Endothelial cell of hepatic sinusoid (primary cell): ENCODE data around the gene RNASEH2B.

Experiments used
- in situ Hi-C: cut with HindIII; loops from 2 replicates; pipeline ENCODE4 v1.10.0; 2017; ENCODE audit warnings: low sequenced_read_pairs

Gene RNASEH2B

DNA sequence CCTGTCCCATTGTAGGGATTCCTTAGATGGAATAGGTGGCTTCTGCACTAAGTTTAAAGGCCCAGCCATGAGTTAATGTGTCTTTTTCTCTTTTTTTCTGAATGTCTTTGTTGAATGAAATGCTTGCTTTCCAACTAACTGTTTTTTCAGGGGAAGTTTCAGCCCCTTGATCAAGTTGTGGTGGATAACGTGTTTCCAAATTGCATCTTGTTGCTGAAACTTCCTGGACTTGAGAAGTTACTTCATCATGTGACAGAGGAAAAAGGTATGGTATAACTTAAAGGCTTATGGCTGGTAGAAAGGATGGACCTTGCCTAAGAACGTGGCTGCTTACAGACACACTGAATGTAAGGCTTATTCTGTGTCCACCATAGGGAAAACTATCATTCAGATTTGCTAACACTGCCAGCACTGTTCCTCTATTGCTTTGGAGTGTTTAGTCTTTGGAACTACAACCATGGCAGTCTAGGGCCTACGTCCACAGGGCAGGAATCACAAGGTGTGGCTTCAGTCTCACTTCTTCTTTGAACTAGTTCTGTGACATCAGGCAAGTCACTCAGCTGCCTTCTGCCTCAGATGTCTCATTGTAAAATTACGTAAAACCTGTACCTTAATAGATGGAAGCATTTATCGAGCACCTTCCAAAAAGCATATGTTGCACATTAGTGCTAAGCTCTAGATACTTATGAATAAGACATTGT lies 25.3 kb downstream of the RNASEH2B start:
- in situ Hi-C loops, result no loop called here

DNA sequence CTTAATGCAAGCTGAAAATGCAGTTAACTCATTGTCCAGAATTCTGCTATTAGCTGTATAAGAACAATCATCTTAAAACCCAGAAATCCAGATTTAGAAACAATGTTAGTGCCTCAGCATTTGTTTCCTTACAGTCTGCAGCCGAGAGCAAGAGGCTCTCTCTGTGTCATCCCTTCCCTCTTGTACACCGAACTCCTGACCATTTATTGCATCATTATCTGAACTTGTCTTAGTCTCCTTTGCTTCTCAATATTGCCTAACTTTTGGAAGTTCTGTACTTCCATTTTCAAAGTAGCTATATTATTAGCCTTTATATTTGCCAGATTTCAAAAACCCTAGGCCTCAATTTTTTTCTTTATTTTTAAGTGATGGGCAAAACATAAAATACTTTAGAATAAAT lies 27.1 kb downstream of the RNASEH2B start:
- in situ Hi-C loops, result no loop called here

DNA sequence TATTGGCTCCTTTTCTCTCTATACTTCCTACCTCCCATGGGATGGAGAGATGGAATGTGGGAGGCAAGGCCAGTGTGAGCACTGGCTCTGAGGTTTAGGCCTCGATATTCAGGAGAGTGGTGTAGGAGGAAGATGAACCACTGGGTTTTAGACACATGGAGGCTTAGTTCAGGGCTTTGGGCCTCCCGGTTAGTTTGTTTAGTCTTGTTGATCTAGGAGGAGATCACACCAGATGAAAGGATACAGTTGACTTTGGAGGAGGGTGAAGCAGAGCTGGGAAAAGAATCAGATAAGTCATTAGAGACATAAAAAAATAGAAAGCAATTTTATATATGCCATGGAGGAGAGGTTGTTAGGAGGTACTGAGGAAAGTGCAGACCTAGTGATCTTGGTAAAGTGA lies 30.9 kb downstream of the RNASEH2B start:
- in situ Hi-C loops, result no loop called here

DNA sequence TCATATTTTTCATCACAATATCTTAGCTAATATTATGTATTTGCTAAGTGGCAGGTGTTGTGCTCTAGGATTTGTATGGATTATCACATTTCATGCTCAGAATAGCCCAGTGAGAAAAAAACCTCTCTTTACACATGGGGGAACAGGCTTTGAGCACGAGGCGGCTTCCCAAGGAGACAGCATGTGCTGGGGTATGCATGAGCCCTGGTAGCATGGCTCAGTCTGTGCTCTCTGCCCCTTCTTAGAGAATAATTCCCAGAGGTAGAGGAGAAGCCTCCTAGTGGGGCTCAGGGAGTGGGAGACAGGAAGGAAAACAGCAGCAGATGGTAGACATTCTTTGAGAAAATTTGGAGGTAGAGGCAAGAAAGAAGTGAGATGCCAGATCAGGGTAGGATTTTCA lies 31.6 kb downstream of the RNASEH2B start:
- in situ Hi-C loops, result no loop called here

DNA sequence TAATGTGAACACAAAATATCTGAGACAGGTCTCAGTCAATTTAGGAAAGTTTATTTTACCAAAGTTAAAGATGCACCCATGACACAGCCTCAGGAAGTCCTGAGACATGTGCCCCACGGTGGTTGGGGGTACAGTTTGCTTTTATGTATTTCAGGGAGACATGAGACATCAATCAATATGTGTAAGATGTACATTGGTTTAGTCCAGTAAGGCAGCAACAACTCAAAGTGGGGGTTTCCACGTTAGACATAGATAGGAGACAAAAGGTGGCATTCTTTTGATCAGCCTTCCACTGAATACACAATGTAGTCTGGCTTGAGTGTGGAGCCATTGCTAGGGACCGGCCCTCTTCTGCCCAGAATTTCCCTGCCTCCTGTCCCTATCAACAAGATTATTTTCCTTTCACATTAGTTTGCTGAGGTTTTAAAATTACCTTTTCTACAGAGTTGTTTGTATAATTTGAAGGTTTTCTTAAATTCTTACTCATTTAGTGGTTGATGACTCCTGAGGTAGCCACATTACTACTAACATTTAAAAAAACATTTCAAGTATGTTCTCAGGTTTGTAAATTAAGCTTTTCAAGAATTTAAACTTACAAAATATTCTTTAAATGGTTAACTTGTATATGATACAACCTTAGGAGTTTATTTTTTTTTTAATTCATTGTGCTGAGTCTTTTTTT lies 33.2 kb downstream of the RNASEH2B start:
- in situ Hi-C loops, result no loop called here

DNA sequence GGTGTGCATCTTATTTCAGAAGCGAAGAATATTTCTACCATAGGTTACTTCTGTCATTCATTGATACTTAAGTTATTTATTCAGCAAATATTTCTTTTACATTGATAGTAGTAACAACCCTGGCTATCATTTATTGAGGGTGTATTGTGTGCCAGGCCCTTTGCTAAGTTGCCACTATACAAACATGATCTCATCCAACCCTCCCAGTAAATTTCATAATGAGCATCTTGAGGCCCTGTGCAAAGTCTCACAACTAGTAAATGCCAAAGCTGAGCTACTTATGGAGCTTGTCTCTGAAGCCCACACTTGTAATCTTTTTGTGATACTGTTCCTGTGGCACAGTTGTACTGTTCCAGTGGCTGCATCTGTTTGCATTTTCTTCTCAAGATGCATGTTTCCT lies 36.1 kb downstream of the RNASEH2B start:
- in situ Hi-C loops, result no loop called here

DNA sequence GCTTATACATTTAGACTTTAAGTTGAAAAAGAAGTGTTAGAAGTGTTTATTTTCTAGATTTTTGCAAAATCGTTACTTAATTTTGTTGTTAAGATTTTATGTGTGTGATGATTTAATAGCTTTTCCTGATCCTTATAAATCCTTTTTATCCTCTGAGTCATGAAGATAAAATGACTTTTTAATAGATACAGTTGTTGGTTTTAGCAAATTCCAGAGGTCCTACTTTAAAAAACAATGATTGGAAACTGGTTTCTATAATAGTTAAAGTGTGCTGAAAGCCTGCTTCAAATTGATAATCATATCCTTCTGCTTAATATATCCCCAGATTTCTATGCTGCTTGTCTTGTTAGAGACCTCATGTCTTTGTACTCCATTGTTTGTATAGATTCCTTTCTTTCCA lies 39.0 kb downstream of the RNASEH2B start:
- in situ Hi-C loops, result no loop called here

DNA sequence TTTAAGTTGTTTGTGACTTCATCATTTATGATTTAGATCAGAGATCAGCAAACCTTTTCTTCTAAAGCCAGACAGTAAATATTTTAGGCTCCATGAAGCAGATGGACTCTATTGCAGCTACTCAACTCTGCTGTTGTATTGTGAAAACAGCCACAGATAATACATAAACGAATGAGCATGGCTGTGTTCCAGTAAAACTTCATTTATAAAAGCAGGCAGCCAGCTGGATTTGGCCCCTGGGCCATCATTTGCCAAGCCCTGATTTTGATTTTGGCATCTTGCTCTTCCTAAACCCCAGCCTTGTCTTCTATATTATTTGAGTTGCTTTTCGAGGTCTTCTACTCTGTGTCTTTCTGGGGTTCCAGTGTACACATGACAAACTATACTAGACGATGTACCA lies 41.3 kb downstream of the RNASEH2B start:
- in situ Hi-C loops, result no loop called here

DNA sequence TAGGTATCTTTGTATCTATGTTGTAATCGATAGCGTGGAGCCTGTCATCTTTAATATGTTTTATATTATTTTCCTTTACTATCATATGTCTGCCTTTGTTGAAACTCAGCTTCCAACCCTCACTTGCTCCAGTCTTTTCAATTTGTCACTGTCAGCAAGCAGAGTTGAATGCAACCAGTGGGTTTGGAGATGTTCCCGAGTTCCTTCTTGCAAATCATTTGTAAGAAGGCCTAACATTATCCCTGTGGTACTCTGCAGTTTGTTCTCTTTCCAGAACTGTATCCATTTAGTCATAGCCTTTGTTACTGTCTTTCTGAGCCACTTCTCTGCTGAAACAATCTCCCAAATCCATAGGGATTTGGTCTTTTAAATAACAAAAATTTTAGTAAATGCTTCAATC lies 41.8 kb downstream of the RNASEH2B start:
- in situ Hi-C loops, result no loop called here

DNA sequence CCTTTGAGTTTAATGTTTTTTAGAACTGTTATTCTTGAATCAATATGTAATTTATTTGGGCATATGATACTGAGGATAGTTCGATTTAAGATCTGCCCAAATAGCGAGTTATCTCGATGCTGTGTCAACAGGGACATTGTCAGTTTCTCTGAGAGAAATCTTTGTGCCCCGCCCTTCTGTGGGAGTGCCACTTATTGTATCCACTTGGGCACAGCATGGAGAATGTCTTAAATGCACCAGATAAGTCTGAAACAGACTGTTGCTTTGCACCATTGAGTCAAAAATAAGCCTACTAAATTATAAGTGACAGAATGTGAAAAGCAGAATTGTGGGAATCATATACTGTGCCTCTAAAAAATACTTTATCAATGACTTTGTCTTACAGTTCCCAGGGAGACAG lies 45.6 kb downstream of the RNASEH2B start:
- in situ Hi-C loops, result no loop called here

DNA sequence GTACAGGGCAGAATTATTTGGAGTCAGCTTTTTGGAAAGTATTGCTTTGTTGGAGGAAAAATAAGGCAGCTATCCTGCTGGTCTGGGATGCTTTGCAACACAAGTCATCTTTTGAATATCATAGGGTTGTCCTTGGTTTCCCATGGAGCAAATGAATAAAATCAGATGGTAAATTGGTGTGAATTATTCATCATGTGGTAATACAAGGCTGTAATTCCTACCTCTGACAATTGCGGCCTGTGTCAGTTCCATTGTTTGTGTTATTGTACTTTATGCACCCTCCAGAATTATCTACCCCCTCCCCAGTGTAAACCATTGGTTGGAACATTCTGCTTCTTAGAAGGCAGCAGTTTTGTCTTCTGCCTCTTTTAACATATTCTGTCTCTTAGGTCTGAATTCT lies 46.2 kb downstream of the RNASEH2B start:
- in situ Hi-C loops, result no loop called here

DNA sequence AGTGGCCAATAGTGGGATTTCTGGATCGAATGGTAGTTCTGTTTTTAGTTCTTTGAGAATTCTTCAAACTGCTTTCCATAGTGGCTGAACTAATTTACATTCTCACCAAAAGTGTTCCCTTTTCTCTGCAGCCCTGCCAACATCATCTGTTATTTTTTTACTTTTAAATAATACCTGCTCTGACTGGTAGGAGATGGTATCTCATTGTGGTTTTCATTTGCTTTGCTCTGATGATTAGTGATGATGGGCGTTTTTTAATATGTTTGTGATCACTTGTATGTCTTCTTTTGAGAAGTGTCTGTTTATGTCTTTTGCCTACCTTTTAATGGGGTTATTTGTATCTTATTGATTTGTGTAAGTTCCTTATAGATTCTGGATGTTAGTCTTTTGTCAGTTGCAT lies 48.0 kb downstream of the RNASEH2B start:
- in situ Hi-C loops, result no loop called here

DNA sequence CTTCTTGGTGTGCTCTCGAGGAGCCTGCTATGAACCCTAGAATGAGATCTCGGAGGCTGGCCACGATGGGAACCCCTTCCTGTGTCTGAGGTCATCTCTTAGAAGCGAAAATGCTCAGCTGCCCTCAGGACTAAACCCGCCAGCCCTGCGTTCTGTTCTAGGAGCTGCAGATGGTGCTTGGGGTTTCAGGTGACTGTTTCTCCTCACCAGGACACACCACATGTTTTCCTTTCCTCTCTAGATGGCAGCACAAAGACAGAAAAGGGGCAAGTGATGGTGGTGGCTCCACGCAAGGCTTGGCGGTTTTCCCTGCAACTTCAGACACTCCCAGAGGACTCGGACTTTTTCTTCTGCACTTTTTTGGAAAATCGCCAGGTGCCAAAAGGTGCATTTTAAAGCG lies 60.1 kb downstream of the RNASEH2B start:
- in situ Hi-C loops, result no loop called here

DNA sequence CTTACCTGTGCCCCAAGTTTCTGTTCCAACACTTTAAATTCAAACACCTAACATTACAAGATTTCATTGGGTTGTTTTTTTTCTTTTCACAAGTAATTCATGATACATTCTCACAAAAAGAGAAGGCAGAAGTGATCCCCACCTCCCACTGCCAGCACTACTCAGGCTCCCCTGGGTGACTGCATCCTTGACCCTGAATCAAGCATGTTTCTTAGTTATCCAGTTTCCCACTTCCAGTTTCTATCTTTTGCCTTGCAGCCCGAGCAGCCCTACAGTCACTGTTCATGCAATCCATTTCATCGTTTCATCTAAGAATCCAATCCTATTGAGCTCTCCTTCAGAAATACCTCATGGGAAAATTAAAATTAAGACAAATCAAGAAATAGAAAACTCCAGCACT lies 61.4 kb downstream of the RNASEH2B start:
- in situ Hi-C loops, result no loop called here

DNA sequence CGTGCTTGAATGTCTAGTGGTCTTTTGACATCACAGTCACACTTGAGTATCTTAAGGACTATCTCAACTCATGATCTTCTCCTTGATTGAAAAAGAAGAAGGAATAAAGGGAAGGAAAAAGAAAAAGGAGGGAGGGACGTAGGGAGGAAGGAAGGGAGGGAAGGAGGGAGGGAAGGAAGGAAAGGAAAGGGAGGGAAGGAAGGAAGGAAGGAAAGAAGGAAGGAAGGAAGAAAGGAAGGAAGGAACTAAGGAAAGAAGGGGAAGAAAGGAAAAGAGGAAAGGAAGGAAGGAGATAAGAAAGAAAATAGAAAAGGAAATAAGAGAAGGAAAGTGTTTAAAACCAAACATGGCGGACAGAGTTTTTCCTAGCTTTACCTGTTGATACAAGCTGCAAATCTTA lies 64.7 kb downstream of the RNASEH2B start:
- in situ Hi-C loops, result no loop called here

DNA sequence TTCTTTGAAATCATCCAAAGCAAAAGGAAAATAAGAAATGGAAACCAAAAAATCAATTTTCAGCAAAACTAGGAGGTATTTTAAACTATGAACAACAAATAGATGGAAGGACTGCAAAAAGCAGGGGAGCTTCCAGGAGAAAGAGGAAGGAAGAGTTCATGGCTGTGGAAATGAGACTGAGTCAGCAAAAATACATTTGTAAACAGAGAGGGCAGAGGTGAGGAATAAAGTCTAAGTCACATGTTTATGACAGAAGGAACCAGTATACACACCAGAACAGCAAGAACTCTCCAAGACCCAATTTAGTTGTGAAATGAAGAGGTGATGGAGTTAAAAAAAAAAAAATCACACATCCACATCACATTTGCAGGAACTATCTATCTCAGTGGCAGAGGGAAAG lies 69.6 kb downstream of the RNASEH2B start:
- in situ Hi-C loops, result no loop called here

DNA sequence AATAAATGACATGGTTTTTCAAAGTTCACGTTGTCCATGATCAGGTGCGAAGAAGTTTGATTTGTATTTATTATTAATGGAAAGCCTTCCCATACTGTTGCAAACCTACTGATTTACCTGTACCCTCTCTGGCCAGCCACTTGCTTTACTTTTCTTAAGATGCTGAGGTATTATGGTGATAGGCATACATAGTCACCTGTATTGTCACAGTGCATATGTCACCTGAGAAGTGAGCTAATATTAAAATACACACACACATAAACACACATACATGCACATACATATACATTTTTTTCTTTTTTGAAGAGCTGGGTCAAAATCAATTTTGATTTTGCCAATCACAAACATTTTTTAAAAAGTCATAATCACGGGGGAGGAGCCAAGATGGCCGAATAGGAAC lies 72.1 kb downstream of the RNASEH2B start:
- in situ Hi-C loops, result no loop called here

DNA sequence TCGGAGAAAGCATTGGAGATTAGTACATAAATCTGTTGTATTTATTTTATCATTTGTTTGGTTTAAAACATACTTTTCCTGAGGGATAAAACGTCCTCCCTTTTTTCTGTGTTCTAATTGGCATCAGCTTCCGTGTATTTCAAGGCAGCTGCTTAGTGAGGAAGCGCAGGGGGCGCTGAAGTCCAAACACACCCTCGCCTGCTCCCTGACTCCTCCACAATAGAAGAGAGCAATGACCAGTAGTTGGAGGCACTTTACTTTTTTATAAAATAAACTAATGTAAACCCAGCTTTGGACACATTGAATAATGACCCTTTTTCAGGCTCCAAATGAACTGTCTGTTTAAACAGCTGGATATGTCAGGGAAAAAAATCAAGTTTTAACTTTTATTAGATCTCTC lies 79.9 kb downstream of the RNASEH2B start:
- in situ Hi-C loops, result no loop called here

DNA sequence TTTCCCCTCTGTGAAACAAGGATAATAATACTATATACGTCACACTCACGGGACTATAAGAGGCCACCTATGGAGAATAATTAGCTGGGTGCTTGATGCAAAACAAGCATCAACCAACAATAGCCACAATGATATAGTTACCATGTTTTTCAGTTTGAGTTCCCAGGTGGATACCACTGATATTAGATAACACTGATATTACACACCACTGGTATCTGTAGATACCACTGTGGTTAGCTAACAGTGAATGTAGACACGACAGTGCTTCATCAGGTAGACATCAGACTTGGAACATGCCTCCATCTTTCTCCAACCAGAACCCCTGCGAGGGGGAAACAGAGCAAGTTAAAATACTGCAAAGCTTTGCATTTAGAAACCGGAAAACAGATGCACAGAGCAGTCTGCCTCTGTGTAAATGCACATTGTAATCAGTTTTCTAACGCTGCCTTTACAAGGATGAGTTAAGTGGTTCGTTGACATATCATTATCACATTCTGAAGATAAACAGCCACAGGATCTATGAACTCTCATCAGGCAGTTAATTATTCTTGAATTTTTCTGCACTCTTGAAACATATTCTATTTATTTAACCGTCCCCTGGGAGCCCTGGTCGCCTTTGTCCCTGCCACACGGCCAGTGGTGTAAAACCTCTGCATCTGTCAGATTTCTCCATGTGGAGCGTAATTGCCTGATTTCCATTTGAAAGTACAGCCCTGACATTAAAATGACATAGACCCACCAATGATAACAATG lies 80.7 kb downstream of the RNASEH2B start:
- in situ Hi-C loops, result no loop called here

DNA sequence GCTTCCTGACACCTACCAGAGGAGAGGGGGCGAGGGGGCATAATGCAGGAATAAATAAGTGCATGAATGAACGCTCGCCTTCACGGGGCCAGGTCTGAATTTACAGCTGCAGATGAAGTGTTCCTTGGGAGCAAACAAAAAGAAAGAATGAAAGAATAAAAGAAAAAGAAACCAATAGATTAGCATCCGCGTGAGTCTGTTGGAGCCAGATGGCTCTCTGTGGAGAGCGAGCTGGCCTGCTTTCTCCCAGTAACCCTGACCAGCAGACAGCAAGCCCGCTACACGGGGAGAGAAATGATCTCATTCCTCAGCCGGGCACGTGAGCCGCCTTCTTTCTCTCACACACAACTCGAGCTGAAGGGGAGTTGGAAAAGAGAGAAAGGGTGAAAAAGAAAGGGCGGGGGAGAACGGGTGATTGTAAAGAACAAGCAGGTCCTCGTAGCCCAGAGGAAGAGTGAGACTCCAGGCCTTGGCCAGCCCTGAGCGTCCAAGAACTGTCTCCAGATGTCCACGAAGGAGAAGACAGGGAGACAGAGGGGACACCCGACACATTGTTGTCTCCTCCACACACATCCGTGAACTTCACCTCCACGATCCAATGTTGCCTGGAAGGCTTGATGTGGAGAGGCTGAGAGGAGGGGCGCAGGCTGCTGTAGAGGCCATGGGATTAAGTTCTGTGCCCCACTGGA lies 81.4 kb downstream of the RNASEH2B start:
- in situ Hi-C loops, result no loop called here
